H9 (cell line): ENCODE data around the gene AKAP9. TPM values are rescaled to one million over a fixed set of nuclear protein-coding genes. Genes with fewer than 3 reads are reported as not detected.

Experiments used
- DNase-seq: peaks from one replicate; pipeline ENCODE4 v3.0.0-alpha.2; 2017
- H2AFZ ChIP-seq: one replicate; pipeline ENCODE4 v1.6.1; 2013; ENCODE audit warnings: mild to moderate bottlenecking, low read length, control low read depth, moderate library complexity
- H2AK5ac ChIP-seq: 2 replicates; pipeline ENCODE4 v1.6.1; 2013; ENCODE audit warnings: low read length, control low read depth, mixed read lengths; ENCODE audit not compliant: insufficient read length
- H2BK120ac ChIP-seq: one replicate; pipeline ENCODE4 v1.6.1; 2013; ENCODE audit warnings: low read depth, mild to moderate bottlenecking, low read length, control low read depth, inconsistent platforms; ENCODE audit not compliant: poor library complexity, severe bottlenecking
- H2BK12ac ChIP-seq: 2 replicates; pipeline ENCODE4 v1.6.1; 2013; ENCODE audit warnings: low read length, control low read depth, mixed read lengths, low read depth; ENCODE audit not compliant: insufficient read length
- H2BK15ac ChIP-seq: 2 replicates; pipeline ENCODE4 v1.6.1; 2013; ENCODE audit warnings: low read depth, low read length, control low read depth
- H2BK20ac ChIP-seq: one replicate; pipeline ENCODE4 v1.6.1; 2013; ENCODE audit warnings: low read depth, mild to moderate bottlenecking, low read length, control low read depth, inconsistent platforms; ENCODE audit not compliant: poor library complexity, severe bottlenecking
- H2BK5ac ChIP-seq: 2 replicates; pipeline ENCODE4 v1.6.1; 2013; ENCODE audit warnings: low read length, control low read depth, mixed read lengths; ENCODE audit not compliant: insufficient read length
- H3K14ac ChIP-seq: 2 replicates; pipeline ENCODE4 v1.6.1; 2013; ENCODE audit warnings: low read length, control low read depth; ENCODE audit not compliant: insufficient read depth
- H3K18ac ChIP-seq: 2 replicates; pipeline ENCODE4 v1.6.1; 2013; ENCODE audit warnings: low read depth, mild to moderate bottlenecking, mixed read lengths, low read length, control low read depth; ENCODE audit not compliant: insufficient read length
- H3K23ac ChIP-seq: 2 replicates; pipeline ENCODE4 v1.6.1; 2013; ENCODE audit warnings: low read length, control low read depth, mixed read lengths, low read depth; ENCODE audit not compliant: insufficient read length
- H3K23me2 ChIP-seq: 2 replicates; pipeline ENCODE4 v1.6.1; 2013; ENCODE audit warnings: low read depth, mild to moderate bottlenecking, mixed read lengths, low read length, control low read depth; ENCODE audit not compliant: insufficient read length, poor library complexity, severe bottlenecking
- H3K27ac ChIP-seq: 2 replicates; pipeline ENCODE4 v1.5.1; 2013; ENCODE audit warnings: low read length, control low read depth, mixed read lengths, low read depth; ENCODE audit not compliant: insufficient read length
- H3K27me3 ChIP-seq: 2 replicates; pipeline ENCODE4 v1.6.1; 2013; ENCODE audit warnings: low read length, control low read depth, inconsistent platforms; ENCODE audit not compliant: insufficient read depth
- H3K4ac ChIP-seq: 2 replicates; pipeline ENCODE4 v1.6.1; 2013; ENCODE audit warnings: low read depth, mild to moderate bottlenecking, control low read depth, inconsistent platforms, low read length, moderate library complexity
- H3K4me1 ChIP-seq: 2 replicates; pipeline ENCODE4 v1.6.1; 2013; ENCODE audit warnings: low read length, control low read depth, inconsistent platforms; ENCODE audit not compliant: insufficient read depth
- H3K4me2 ChIP-seq: 2 replicates; pipeline ENCODE4 v1.6.1; 2013; ENCODE audit warnings: low read length, control low read depth, mixed read lengths; ENCODE audit not compliant: insufficient read length, insufficient read depth
- H3K56ac ChIP-seq: 2 replicates; pipeline ENCODE4 v1.6.1; 2013; ENCODE audit warnings: low read depth, mild to moderate bottlenecking, mixed read lengths, low read length, control low read depth; ENCODE audit not compliant: insufficient read length
- H3K79me1 ChIP-seq: 2 replicates; pipeline ENCODE4 v1.6.1; 2013; ENCODE audit warnings: low read depth, mild to moderate bottlenecking, moderate library complexity, low read length, control low read depth, inconsistent platforms; ENCODE audit not compliant: insufficient read depth, poor library complexity, severe bottlenecking
- H3K79me2 ChIP-seq: 2 replicates; pipeline ENCODE4 v1.6.1; 2013; ENCODE audit warnings: low read length, control low read depth, inconsistent platforms; ENCODE audit not compliant: insufficient read depth
- H3K9ac ChIP-seq: 2 replicates; pipeline ENCODE4 v1.6.1; 2013; ENCODE audit warnings: low read length, control low read depth, mixed read lengths; ENCODE audit not compliant: insufficient read length; ENCODE audit errors: extremely low read depth
- H3K9me3 ChIP-seq: one replicate; pipeline ENCODE4 v1.6.1; 2013; ENCODE audit warnings: low read depth, low read length, inconsistent platforms; ENCODE audit not compliant: control insufficient read depth
- H3T11ph ChIP-seq: one replicate; pipeline ENCODE4 v1.6.1; 2013; ENCODE audit warnings: mild to moderate bottlenecking, low read length, control low read depth, inconsistent platforms
- H4K20me1 ChIP-seq: one replicate; pipeline ENCODE4 v1.6.1; 2013; ENCODE audit not compliant: control insufficient read depth, insufficient read length, insufficient read depth
- H4K5ac ChIP-seq: 2 replicates; pipeline ENCODE4 v1.6.1; 2013; ENCODE audit warnings: low read depth, mild to moderate bottlenecking, mixed read lengths, low read length, control low read depth; ENCODE audit not compliant: insufficient read length
- H4K8ac ChIP-seq: replicated peaks from 2 replicates; pipeline ENCODE4 v1.6.1; 2013; ENCODE audit warnings: low read length, control low read depth, mixed read lengths, low read depth; ENCODE audit not compliant: insufficient read length
- H4K91ac ChIP-seq: 2 replicates; pipeline ENCODE4 v1.6.1; 2013; ENCODE audit warnings: low read depth, mild to moderate bottlenecking, moderate library complexity, mixed read lengths, low read length, control low read depth; ENCODE audit not compliant: insufficient read length
- H3K27ac Mint-ChIP-seq, 3 experiments: 2 replicates in 2 of 3; 3 replicates in 1 of 3; pipeline ENCODE4 v1.8.0; 2020 to 2021; ENCODE audit warnings: mixed read lengths in 3 of 3, mild to moderate bottlenecking in 1 of 3, moderate library complexity in 1 of 3
- H3K27me3 Mint-ChIP-seq: 2 replicates; pipeline ENCODE4 v1.8.0; 2021; ENCODE audit warnings: low read depth, mild to moderate bottlenecking, moderate library complexity, mixed read lengths
- H3K36me3 Mint-ChIP-seq, 3 experiments: 2 replicates in 2 of 3; 3 replicates in 1 of 3; pipeline ENCODE4 v1.8.0; 2020 to 2021; ENCODE audit warnings: low read depth in 3 of 3, mixed read lengths in 3 of 3; ENCODE audit not compliant: insufficient read depth in 1 of 3
- H3K4me1 Mint-ChIP-seq, 2 experiments: 2 replicates each; pipeline ENCODE4 v1.8.0; 2020; ENCODE audit warnings: mixed read lengths in 2 of 2
- H3K4me3 Mint-ChIP-seq, 2 experiments: 2 replicates in 1 of 2; 3 replicates in 1 of 2; pipeline ENCODE4 v1.8.0; 2020 to 2021; ENCODE audit warnings: mild to moderate bottlenecking in 2 of 2, mixed read lengths in 2 of 2, moderate library complexity in 1 of 2
- H3K9me3 Mint-ChIP-seq, 2 experiments: 2 replicates in 1 of 2; 3 replicates in 1 of 2; pipeline ENCODE4 v1.8.0; 2020; ENCODE audit warnings: mild to moderate bottlenecking in 2 of 2, mixed read lengths in 2 of 2, moderate library complexity in 1 of 2
- WGBS: extraction: QIAGEN DNeasy Blood & Tissue Kit; methylation state at CpG from one replicate; pipeline ENCODE4 v1.1.7; 2013; ENCODE audit warnings: missing lambda C conversion rate, low lambda C conversion rate, mixed read lengths; ENCODE audit not compliant: insufficient read length; ENCODE audit errors: extremely low coverage; 5-methylcytosine and 5-hydroxymethylcytosine counted together
- total RNA-seq: library from RNA; stranded (reverse); gene quantifications from 2 replicates; pipeline ENCODE4 v1.2.1, GENCODE V29; 2021
- TF ChIP-seq, protein P1 (sequence below): fragments of 200-600 bp; sonication (generic); conservative IDR thresholded peaks from 3 replicates; pipeline ENCODE4 v1.8.0; 2021; ENCODE audit warnings: antibody characterized with exemption, mild to moderate bottlenecking

AKAP9 gene
- total RNA-seq, 1 experiment from 2014 or later = 22.4 TPM

DNA sequence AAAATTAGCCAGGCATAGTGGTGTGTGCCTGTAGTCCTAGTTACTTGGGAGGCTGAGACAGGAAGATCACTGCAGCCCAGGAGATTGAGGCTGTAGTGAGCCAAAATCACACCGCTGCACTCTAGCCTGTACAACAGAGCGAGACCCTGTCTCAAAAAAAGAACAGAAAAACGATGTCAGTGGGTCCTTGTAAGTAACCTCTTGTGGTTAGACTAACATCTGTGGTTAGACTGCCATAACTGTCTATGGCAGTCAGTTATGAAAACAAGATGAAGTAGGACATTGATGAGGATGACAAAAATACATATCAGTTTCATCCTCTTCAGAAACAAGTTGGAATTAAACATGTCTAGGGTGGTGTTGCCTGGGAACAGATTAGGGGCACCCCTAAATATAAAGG is 53.3 kb downstream of the AKAP9 start:
- no peaks in the 10 kb centered on the region for H3K4me1 ChIP-seq
- Mint-ChIP-seq H3K27ac (no peak overlapping the region), H3K27me3 (no peaks in the 10 kb centered on the region), H3K9me3 (no peaks in the 10 kb centered on the region), H3K4me3 (no peak overlapping the region), H3K36me3 (peaks cover 9 to 38% (median 20%) of the 10 kb centered on the region in 3 experiments; a peak in 6 of 7 replicates), H3K4me1 (no peaks in the 10 kb centered on the region)
- H4K8ac ChIP-seq = no peak overlapping the region
- TF ChIP-seq, protein P1, sequence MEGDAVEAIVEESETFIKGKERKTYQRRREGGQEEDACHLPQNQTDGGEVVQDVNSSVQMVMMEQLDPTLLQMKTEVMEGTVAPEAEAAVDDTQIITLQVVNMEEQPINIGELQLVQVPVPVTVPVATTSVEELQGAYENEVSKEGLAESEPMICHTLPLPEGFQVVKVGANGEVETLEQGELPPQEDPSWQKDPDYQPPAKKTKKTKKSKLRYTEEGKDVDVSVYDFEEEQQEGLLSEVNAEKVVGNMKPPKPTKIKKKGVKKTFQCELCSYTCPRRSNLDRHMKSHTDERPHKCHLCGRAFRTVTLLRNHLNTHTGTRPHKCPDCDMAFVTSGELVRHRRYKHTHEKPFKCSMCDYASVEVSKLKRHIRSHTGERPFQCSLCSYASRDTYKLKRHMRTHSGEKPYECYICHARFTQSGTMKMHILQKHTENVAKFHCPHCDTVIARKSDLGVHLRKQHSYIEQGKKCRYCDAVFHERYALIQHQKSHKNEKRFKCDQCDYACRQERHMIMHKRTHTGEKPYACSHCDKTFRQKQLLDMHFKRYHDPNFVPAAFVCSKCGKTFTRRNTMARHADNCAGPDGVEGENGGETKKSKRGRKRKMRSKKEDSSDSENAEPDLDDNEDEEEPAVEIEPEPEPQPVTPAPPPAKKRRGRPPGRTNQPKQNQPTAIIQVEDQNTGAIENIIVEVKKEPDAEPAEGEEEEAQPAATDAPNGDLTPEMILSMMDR = no peak
- H3K56ac ChIP-seq = no peak overlapping the region
- H3K14ac ChIP-seq = no peak overlapping the region
- H3K18ac ChIP-seq = no peak overlapping the region
- H2BK20ac ChIP-seq = no peak overlapping the region
- H3K4ac ChIP-seq = no peak overlapping the region
- H3T11ph ChIP-seq = no peak overlapping the region
- H3K9me3 ChIP-seq = no peaks in the 10 kb centered on the region
- no peaks in the 10 kb centered on the region for H3K27me3 ChIP-seq
- H2BK120ac ChIP-seq = no peak overlapping the region
- no peak overlapping the region for H4K91ac ChIP-seq
- no peaks in the 10 kb centered on the region for H3K23me2 ChIP-seq
- H3K79me2 ChIP-seq = no peaks in the 10 kb centered on the region
- H2AK5ac ChIP-seq = no peak overlapping the region
- H3K4me2 ChIP-seq = no peak overlapping the region
- H3K79me1 ChIP-seq = no peaks in the 10 kb centered on the region
- no CpG with 5 or more reads among the region's 3 CpGs for WGBS
- H4K5ac ChIP-seq = no peak overlapping the region
- H4K20me1 ChIP-seq = no peaks in the 10 kb centered on the region
- DNase-seq = no peak
- H2BK15ac ChIP-seq = no peak overlapping the region
- no peak overlapping the region for H2AFZ ChIP-seq
- H2BK12ac ChIP-seq = no peak overlapping the region
- no peak overlapping the region for H3K9ac ChIP-seq
- no peak overlapping the region for H3K27ac ChIP-seq
- no peak overlapping the region for H3K23ac ChIP-seq
- no peak overlapping the region for H2BK5ac ChIP-seq
